ENCODE measurements around the gene APBA2.

DNA sequence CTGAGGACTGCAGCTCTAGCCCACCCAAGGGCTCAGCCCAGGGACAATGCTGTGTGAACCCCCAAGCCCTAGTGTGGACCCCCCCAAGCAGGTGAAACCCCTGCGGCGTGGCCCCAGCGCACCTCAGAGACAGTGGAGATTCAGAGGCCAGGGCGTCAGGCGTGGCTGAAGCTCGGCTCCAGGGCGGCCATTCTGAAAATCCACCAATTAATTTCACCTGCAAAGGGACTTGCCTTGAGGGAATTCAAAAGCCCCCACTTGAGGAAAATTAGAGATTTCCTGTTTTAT, 235.5 kb downstream of the APBA2 start:
- TF ChIP-seq, protein P1, sequence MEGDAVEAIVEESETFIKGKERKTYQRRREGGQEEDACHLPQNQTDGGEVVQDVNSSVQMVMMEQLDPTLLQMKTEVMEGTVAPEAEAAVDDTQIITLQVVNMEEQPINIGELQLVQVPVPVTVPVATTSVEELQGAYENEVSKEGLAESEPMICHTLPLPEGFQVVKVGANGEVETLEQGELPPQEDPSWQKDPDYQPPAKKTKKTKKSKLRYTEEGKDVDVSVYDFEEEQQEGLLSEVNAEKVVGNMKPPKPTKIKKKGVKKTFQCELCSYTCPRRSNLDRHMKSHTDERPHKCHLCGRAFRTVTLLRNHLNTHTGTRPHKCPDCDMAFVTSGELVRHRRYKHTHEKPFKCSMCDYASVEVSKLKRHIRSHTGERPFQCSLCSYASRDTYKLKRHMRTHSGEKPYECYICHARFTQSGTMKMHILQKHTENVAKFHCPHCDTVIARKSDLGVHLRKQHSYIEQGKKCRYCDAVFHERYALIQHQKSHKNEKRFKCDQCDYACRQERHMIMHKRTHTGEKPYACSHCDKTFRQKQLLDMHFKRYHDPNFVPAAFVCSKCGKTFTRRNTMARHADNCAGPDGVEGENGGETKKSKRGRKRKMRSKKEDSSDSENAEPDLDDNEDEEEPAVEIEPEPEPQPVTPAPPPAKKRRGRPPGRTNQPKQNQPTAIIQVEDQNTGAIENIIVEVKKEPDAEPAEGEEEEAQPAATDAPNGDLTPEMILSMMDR (IDR thresholded peaks at IDR 0.05) = no peak
- no peak for TF ChIP-seq POLR2A (IDR thresholded peaks at IDR 0.05; ENCODE audit: low read depth)
- TF ChIP-seq POLR2AphosphoS5 (IDR thresholded peaks at IDR 0.05) = no peak
- no peak for TF ChIP-seq EP300 (IDR thresholded peaks at IDR 0.05)
